Activated CD4-positive, alpha-beta memory T cell treated with anti-CD3 and anti-CD28 coated beads for 36 hours (primary cell): ENCODE measurements around the gene JUP. TPM values are rescaled to one million over a fixed set of nuclear protein-coding genes. Genes with fewer than 3 reads are reported as not detected.

Experiments used
- CTCF ChIA-PET: fragments of 350-600 bp; sonication (Branson Sonifier 250); formaldehyde crosslinking; loops from one replicate; lab custom pipeline; 2021; ENCODE audit warnings: antibody characterized with exemption, inconsistent platforms; lab: Charles Lee
- POLR2A ChIA-PET: fragments of 350-600 bp; sonication (Branson Sonifier 250); formaldehyde crosslinking; loops from one replicate; lab custom pipeline; 2021; ENCODE audit warnings: antibody characterized with exemption; lab: Charles Lee
- DNase-seq: peaks from one replicate; pipeline ENCODE4 v3.0.0-alpha.2; 2020
- H3K27ac Mint-ChIP-seq: one replicate; pipeline ENCODE4 v1.8.0; 2021; ENCODE audit warnings: mixed read lengths
- H3K27me3 Mint-ChIP-seq: one replicate; pipeline ENCODE4 v1.8.0; 2021; ENCODE audit warnings: mixed read lengths
- H3K36me3 Mint-ChIP-seq: one replicate; pipeline ENCODE4 v1.8.0; 2021; ENCODE audit warnings: mixed read lengths
- H3K4me1 Mint-ChIP-seq: one replicate; pipeline ENCODE4 v1.8.0; 2021; ENCODE audit warnings: low read depth, mixed read lengths
- H3K4me3 Mint-ChIP-seq: one replicate; pipeline ENCODE4 v1.8.0; 2021; ENCODE audit warnings: mild to moderate bottlenecking, mixed read lengths
- H3K9me3 Mint-ChIP-seq: one replicate; pipeline ENCODE4 v1.8.0; 2021; ENCODE audit warnings: mixed read lengths
- intact Hi-C: fragments of 100-400 bp; cut with micrococcal nuclease; formaldehyde crosslinking; loops from one replicate; pipeline ENCODE4 v1.15.1; 2023
- total RNA-seq, 2 experiments: library from RNA; stranded (reverse); gene quantifications; one replicate each; pipeline ENCODE4 v1.2.3, GENCODE V29; 2021

The JUP gene
- total RNA-seq, 2 experiments from 2014 or later, result 0.12 to 0.29 TPM

- Mint-ChIP-seq H3K27me3 (no peaks in the 10 kb centered on the region), H3K36me3 (no peaks in the 10 kb centered on the region), H3K9me3 (no peaks in the 10 kb centered on the region), H3K4me1 (no peaks in the 10 kb centered on the region), H3K4me3 (no peak overlapping the region), H3K27ac (no peak overlapping the region)
- DNase-seq, result no peak
- ChIA-PET POLR2A (no interaction called here), CTCF (no interaction called here)
- intact Hi-C loops, result no loop called here
Measured at GRCh38 chr17:41763327-41763726, 23.2 kb downstream of the JUP start.

GRCh38 chr17:41762841-41763240 is 23.7 kb downstream of the JUP start:
- Mint-ChIP-seq H3K9me3 (no peaks in the 10 kb centered on the region), H3K36me3 (no peaks in the 10 kb centered on the region), H3K27ac (no peak overlapping the region), H3K4me3 (no peak overlapping the region), H3K27me3 (no peaks in the 10 kb centered on the region), H3K4me1 (no peaks in the 10 kb centered on the region)
- CTCF ChIA-PET, result no interaction called here
- intact Hi-C loops, result no loop called here
- POLR2A ChIA-PET, result no interaction called here
- DNase-seq, result no peak

- intact Hi-C loops, result no loop called here
- H3K36me3 Mint-ChIP-seq, result no peaks in the 10 kb centered on the region
- ChIA-PET POLR2A (no interaction called here), CTCF (no interaction called here)
- no peaks in the 10 kb centered on the region for H3K4me1 Mint-ChIP-seq
- no peaks in the 10 kb centered on the region for H3K9me3 Mint-ChIP-seq
- H3K4me3 Mint-ChIP-seq, result no peak overlapping the region
- H3K27ac Mint-ChIP-seq, result no peak overlapping the region
- H3K27me3 Mint-ChIP-seq, result no peaks in the 10 kb centered on the region
- no peak for DNase-seq
Measured at GRCh38 chr17:41762391-41762790, 24.1 kb downstream of the JUP start.

GRCh38 chr17:41760878-41761277 is 25.6 kb downstream of the JUP start:
- H3K27me3 Mint-ChIP-seq, result no peaks in the 10 kb centered on the region
- POLR2A ChIA-PET, result no interaction called here
- no peaks in the 10 kb centered on the region for H3K9me3 Mint-ChIP-seq

GRCh38 chr17:41758601-41759000 is 27.9 kb downstream of the JUP start:
- ChIA-PET CTCF (no interaction called here), POLR2A (no interaction called here)
- H3K4me1 Mint-ChIP-seq, result no peaks in the 10 kb centered on the region
- intact Hi-C loops, result no loop called here
- H3K9me3 Mint-ChIP-seq, result no peaks in the 10 kb centered on the region
- no peaks in the 10 kb centered on the region for H3K27me3 Mint-ChIP-seq
- no peak for DNase-seq
- no peaks in the 10 kb centered on the region for H3K36me3 Mint-ChIP-seq
- no peak overlapping the region for H3K27ac Mint-ChIP-seq
- no peak overlapping the region for H3K4me3 Mint-ChIP-seq

More at GRCh38 chr17:41760878-41761277, 25.6 kb downstream of the JUP start:
- intact Hi-C loops, result no loop called here
- no peak overlapping the region for H3K27ac Mint-ChIP-seq
- no peaks in the 10 kb centered on the region for H3K36me3 Mint-ChIP-seq
- no peak for DNase-seq
- CTCF ChIA-PET, result no interaction called here
- no peak overlapping the region for H3K4me3 Mint-ChIP-seq
- H3K4me1 Mint-ChIP-seq, result no peaks in the 10 kb centered on the region

- Mint-ChIP-seq H3K4me1 (no peaks in the 10 kb centered on the region), H3K27ac (no peak overlapping the region), H3K4me3 (no peak overlapping the region), H3K36me3 (no peaks in the 10 kb centered on the region), H3K9me3 (no peaks in the 10 kb centered on the region), H3K27me3 (no peaks in the 10 kb centered on the region)
- intact Hi-C loops, result no loop called here
- ChIA-PET POLR2A (no interaction called here), CTCF (no interaction called here)
- no peak for DNase-seq
Measured at GRCh38 chr17:41754066-41754465, 32.4 kb downstream of the JUP start.

GRCh38 chr17:41751288-41751687 is 35.2 kb downstream of the JUP start:
- Mint-ChIP-seq H3K4me3 (no peak overlapping the region), H3K4me1 (no peaks in the 10 kb centered on the region), H3K27me3 (peaks cover 3% of the 10 kb centered on the region), H3K36me3 (no peaks in the 10 kb centered on the region), H3K9me3 (no peaks in the 10 kb centered on the region), H3K27ac (no peak overlapping the region)
- POLR2A ChIA-PET, result no interaction called here
- CTCF ChIA-PET, result no interaction called here
- DNase-seq, result no peak
- intact Hi-C loops, result no loop called here

- Mint-ChIP-seq H3K27ac (no peak overlapping the region), H3K4me3 (no peak overlapping the region), H3K4me1 (no peaks in the 10 kb centered on the region), H3K27me3 (peaks cover 4% of the 10 kb centered on the region), H3K36me3 (no peaks in the 10 kb centered on the region), H3K9me3 (no peaks in the 10 kb centered on the region)
- POLR2A ChIA-PET, result no interaction called here
- DNase-seq, result no peak
- intact Hi-C loops, result no loop called here
- CTCF ChIA-PET, result no interaction called here
Measured at GRCh38 chr17:41750862-41751261, 35.6 kb downstream of the JUP start.

- peaks cover 4% of the 10 kb centered on the region for H3K27me3 Mint-ChIP-seq
- no peak overlapping the region for H3K4me3 Mint-ChIP-seq
- DNase-seq, result no peak
- no peaks in the 10 kb centered on the region for H3K9me3 Mint-ChIP-seq
- POLR2A ChIA-PET, result no interaction called here
- H3K27ac Mint-ChIP-seq, result no peak overlapping the region
- CTCF ChIA-PET, result interaction anchor here (0.6 kb wide), 1 partner anchor 350 kb away, joined by 3 read pairs; the partner anchor contains the start of gene ZNF385C
- H3K36me3 Mint-ChIP-seq, result no peaks in the 10 kb centered on the region
- H3K4me1 Mint-ChIP-seq, result no peaks in the 10 kb centered on the region
- intact Hi-C loops, result no loop called here
Measured at GRCh38 chr17:41748275-41748674, 38.2 kb downstream of the JUP start.

- no peaks in the 10 kb centered on the region for H3K9me3 Mint-ChIP-seq
- ChIA-PET POLR2A (no interaction called here), CTCF (interaction anchor here (1.5 to 3.2 kb wide), 2 partner anchors 45 to 60 kb away, joined by 5 to 17 read pairs; partner anchors contain the start of gene JUP)
- no peak overlapping the region for H3K4me3 Mint-ChIP-seq
- DNase-seq, result no peak
- no peak overlapping the region for H3K27ac Mint-ChIP-seq
- no peaks in the 10 kb centered on the region for H3K36me3 Mint-ChIP-seq
- no peaks in the 10 kb centered on the region for H3K4me1 Mint-ChIP-seq
- intact Hi-C loops, result no loop called here
- peaks cover 10% of the 10 kb centered on the region for H3K27me3 Mint-ChIP-seq
Measured at GRCh38 chr17:41741709-41742108, 44.8 kb downstream of the JUP start.

GRCh38 chr17:41740506-41740905 is 46.0 kb downstream of the JUP start:
- ChIA-PET CTCF (interaction anchor here (3.2 kb wide), 1 partner anchor 61 kb away, joined by 17 read pairs; no protein-coding TSS in a partner anchor), POLR2A (no interaction called here)
- H3K4me1 Mint-ChIP-seq, result no peaks in the 10 kb centered on the region
- no peak overlapping the region for H3K4me3 Mint-ChIP-seq
- peaks cover 17% of the 10 kb centered on the region for H3K27me3 Mint-ChIP-seq
- intact Hi-C loops, result no loop called here
- H3K9me3 Mint-ChIP-seq, result no peaks in the 10 kb centered on the region
- no peaks in the 10 kb centered on the region for H3K36me3 Mint-ChIP-seq
- no peak for DNase-seq
- no peak overlapping the region for H3K27ac Mint-ChIP-seq

GRCh38 chr17:41739661-41740352 is 46.7 kb downstream of the JUP start:
- ChIA-PET POLR2A (no interaction called here), CTCF (interaction anchor here (3.2 kb wide), 1 partner anchor 62 kb away, joined by 17 read pairs; no protein-coding TSS in a partner anchor)
- no peak for DNase-seq
- H3K4me1 Mint-ChIP-seq, result peaks cover 2% of the 10 kb centered on the region
- H3K36me3 Mint-ChIP-seq, result no peaks in the 10 kb centered on the region
- H3K4me3 Mint-ChIP-seq, result no peak overlapping the region
- peaks cover 22% of the 10 kb centered on the region for H3K27me3 Mint-ChIP-seq
- H3K9me3 Mint-ChIP-seq, result no peaks in the 10 kb centered on the region
- intact Hi-C loops, result loop anchor here (5.0 kb wide), 1 partner anchor 147 kb away; no protein-coding TSS in a partner anchor
- no peak overlapping the region for H3K27ac Mint-ChIP-seq

- Mint-ChIP-seq H3K4me3 (no peak overlapping the region), H3K9me3 (no peaks in the 10 kb centered on the region), H3K27ac (no peak overlapping the region), H3K36me3 (no peaks in the 10 kb centered on the region), H3K4me1 (peaks cover 2% of the 10 kb centered on the region), H3K27me3 (peaks cover 25% of the 10 kb centered on the region)
- DNase-seq, result no peak
- ChIA-PET CTCF (interaction anchor here (0.9 kb wide), 1 partner anchor 63 kb away, joined by 3 read pairs; no protein-coding TSS in a partner anchor), POLR2A (no interaction called here)
- intact Hi-C loops, result loop anchor here (1.0 to 5.0 kb wide), 2 partner anchors 63 to 149 kb away; no protein-coding TSS in a partner anchor
Measured at GRCh38 chr17:41738801-41739112, 47.8 kb downstream of the JUP start.
